T-helper 1 cell treated with Interleukin-12 subunit alpha and Interleukin-12 subunit beta and Interleukin-4 antibody, amounts not matched to agents 30 ng/mL and 1 ng/mL, for 36 hours (primary cell): ENCODE data around the gene KRT84. TPM values are rescaled to one million over a fixed set of nuclear protein-coding genes. Genes with fewer than 3 reads are reported as not detected.
"Not testable (repeated sequence)": the region's sequence is repeated elsewhere in the genome, so short reads cannot be mapped to it uniquely, and the experiment has no call there.

Experiments
- intact Hi-C: fragments of 100-400 bp; cut with micrococcal nuclease; formaldehyde crosslinking; loops from one replicate; pipeline ENCODE4 v1.15.1; 2024
- total RNA-seq: library from RNA; stranded (reverse); gene quantifications from 2 replicates; pipeline ENCODE4 v1.2.3, GENCODE V29; 2022

The KRT84 gene
- total RNA-seq, 1 donor from 2014 or later: not detected

DNA sequence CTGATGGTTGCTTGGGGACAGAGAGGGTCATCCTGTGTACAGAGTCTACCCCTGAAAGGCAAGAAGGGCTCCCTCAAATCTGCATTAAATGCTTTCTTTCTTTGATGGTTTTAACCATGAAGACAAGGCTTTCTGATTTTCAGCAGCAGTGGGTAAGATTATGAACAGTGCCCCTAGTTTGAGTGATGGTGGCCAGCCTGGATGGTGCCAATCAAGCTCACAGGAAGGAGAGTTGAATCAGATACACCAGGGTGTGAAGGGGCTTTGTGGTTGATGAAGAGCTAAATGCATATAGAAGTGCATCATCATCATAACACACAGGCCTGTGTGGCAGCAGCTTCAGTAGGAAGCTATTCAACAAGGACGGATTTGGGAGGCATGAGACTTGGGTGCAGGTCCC, 23.9 kb downstream of the KRT84 start:
- intact Hi-C loops: no loop called here

DNA sequence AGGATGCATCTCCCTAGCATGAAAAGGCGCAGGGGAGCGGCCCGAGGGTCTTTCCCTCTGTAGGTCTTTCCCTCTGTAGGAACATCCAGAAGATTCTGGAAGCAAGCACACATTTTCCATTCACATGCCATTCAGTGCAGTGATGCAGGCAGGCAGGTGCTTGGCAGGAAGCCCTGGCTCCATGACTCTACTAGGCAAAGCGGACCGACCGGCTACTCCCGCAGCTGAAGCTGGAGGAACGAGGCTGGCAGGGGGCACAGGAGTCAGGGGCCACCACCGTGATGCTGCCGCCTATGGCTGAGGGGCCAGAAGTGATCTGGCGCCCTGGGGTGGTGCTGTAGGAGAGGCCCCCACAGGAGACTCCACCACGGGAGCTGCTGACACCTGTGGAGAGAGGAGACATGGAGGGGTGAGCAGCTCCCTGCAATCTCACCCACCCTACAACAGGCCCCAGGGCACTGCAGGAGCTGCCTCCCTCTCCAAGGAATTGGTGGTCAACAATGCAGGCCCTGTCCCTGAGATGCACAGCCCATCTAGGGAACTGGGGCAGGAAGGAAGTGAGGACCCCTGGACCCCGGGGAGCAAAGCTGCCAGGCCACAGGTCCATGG, 24.7 kb downstream of the KRT84 start:
- intact Hi-C loops: no loop called here

DNA sequence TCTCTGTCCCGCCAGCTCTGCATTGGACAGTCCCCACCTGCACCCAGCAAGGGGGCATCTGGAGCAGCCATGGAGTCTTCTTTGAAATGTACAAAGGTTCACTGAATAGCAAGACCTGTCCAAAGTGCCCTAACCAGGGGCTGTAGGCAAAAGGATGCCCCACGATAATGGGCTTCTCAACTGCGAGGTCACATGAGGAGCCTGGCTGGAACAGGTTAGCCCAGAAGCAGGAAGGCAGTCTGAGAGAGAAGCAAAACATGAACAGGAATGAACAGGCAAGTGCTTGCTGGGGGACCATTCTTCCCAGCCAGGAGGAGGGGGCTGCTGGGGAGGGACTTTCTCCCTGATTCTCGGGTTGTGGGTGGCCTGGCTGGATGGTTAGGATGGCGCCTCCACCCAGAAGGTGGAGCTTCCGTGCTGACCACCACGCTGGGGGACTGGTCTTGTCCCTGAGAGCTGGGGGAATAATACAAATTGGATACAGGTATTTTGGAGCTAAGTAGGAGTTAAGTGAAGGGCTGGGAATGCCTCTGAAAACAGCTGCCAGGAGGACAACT, 25.3 kb downstream of the KRT84 start:
- intact Hi-C loops: no loop called here

DNA sequence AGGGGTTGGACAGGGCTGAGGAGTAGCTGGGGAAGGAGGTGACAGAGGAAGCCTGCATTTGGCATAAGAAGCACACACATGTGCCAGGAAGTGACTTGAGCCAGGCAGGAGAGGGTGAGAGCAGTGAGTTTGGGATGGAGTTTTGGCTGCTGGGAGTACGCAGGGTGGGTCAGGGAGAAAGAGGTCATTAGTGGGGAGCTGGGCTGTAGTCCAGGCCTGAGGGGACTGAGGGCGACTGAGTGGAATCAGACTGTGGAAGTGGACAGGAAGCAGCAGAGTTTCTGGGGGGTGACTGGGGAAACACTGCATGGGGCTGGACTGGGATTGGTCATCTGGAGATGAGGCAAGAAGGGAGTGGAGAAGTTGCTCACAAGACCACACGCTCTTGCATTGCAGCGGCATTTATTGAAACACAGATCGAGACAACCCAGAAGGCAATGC, 25.8 kb downstream of the KRT84 start:
- intact Hi-C loops: no loop called here

DNA sequence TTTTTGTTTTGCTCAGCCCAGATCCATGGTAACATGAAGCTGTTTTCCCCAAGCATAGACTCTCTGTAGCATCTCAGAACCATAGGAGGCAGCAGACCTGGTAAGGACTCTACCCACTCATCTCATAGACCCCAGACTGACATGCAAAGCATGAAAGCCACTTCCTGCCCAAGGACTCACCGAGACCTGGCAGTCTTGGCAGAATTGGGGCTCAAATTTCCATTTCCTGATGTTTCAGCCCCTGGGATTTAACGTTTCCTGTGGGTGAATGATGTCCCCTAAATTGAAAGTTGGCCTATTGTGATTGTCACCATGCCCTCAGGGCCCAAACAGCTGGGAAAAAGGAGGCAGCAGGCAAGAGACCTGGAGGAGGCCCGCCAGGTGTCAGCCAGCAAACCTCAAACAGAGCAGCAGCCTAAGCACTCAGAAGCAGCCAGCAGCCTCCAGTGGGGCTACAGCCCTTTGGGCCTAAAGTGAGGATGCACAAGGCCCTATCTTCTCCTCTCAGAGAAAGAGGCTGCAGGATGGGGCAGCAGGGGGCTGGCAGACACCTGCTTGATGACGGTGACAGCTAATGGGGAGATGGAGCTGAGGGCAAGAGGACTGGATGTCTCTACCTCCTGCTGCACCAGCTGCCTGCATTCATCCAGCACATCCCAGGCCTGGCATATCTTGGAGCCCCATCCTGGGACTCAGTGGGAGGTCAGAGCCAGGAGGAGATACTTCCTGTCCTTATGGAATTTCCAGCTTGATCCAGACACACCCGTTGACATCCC, 26.7 kb downstream of the KRT84 start:
- intact Hi-C loops: no loop called here

DNA sequence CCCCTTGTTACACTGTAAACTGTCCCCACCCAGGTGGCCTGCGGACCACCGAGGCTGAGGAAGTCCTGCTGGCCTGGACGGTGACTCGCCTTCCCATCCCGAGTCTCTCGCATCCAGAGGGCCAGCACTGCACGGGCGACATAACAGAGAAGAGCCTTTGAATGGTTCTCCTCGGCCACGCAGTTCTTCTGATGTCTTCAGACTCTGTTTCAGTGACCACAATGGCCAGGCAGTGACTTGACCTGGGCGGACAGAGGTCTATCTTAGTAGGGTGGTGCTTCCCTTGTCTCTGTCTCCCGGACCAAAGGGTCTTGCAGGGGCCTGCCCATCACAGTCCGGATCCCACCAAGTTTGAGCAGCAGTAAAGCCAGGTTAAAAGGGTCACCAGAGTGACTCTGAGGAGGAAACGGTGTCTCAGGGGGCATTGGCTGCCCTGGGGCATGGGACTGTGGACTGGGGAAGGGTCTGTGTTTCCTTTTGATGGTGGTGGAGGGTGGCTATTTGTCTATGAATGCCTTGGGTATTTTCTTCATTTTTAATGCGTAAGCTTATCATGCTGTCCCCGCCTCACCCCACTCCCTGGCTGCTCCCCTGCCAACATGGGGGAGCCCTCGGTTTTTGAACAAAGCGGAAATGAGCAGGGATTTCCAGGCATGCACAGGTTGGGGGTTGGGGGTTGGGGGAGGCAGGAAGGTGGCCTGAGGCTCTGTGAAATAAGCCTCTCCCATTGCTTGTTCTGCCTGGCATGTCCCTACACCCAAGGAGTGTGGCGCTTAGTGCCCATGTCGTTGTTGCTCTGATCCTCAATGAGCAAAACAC, 28.5 kb downstream of the KRT84 start:
- intact Hi-C loops: no loop called here

DNA sequence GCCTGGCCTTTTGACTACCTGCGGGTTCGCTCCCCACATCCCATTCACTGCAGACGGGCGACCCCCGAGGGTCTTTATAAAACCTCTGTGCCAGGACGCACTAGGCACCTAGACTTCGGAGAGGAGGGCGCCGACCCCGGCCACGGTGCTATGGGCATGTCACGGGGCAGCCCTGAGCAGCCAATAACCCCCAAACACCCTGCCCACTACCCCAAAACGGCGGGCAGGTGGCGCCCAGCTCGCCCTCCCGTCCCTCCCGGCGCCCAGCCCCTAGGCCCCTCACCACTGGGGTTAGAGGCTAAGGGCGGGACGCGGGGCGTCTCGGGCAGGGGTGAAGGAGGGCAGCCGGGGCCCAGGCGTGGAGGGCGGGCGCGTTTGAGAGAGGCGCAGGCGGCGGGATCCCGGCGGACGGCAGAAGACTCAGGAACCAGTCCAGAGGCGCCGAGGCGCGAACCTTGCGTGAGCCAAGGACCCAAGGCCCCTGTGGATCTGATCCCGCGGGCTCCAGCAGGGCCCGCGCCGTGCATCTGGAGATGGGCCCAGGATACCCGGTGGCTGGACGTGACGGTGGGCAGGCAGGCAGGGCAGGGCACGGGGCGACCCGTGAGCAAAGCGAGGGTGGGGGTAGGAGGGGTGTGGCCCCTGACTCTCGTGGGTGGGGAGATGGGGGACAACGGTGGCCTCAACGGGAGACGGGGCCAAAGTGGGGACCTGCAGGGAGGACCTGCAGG, 29.3 kb downstream of the KRT84 start:
- intact Hi-C loops: no loop called here

DNA sequence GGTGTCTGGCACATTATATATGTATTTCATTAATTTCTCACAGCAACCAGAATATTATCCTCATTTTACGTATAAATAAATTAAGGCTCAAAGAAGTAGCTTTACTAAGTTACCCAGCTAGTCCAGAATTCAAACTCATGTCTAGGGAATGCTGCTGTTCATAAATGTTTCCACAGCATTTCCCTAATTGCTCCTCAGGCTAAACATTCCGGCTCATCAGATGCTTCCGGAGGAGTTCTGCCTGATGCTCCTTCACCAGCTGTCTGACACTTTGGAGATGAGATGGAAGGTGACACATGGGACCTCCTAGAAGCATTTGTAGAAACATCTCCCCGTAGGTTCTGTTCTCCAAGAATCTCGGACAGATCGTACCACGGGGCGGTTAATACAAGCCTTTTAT, 30.3 kb downstream of the KRT84 start:
- intact Hi-C loops: no loop called here

DNA sequence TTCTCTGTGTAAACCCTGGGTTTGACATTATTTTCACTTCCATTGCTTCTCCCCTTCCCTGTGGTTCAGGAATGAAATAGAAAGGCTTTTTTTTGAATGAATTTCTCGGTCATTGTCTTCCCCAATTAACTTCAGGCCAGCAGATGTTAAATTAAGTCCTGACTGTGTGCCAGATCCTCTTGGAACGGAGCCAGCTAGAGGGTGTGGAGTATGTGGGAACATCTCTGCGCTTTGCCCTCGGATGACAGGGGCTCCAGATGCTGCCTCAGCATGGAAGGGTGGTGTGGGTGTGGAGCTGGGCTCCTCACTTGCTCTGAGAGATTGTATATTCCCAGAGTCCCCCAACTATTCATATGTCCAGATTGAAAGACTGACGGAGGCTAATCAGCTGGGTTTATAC, 31.3 kb downstream of the KRT84 start:
- intact Hi-C loops: no loop called here

DNA sequence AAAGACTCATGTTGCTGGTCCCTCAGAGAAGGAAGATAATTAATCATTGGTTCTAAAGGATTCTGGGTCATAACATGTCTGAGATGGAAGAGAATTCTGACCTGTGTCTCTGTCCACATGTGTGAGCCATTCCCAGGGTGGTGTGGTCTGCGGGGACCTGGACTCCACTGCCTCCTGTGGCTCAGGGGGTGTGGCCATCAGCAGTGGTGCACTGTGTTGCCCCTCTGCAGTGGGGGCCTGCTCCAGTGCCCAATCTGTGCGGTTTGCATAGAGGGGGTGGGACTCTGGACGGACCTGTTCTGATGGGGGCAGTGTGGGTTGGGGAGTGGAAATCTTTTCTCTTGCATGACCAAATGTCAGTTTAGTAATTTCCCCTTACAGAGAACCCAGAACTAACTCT, 31.7 kb downstream of the KRT84 start:
- intact Hi-C loops: no loop called here

DNA sequence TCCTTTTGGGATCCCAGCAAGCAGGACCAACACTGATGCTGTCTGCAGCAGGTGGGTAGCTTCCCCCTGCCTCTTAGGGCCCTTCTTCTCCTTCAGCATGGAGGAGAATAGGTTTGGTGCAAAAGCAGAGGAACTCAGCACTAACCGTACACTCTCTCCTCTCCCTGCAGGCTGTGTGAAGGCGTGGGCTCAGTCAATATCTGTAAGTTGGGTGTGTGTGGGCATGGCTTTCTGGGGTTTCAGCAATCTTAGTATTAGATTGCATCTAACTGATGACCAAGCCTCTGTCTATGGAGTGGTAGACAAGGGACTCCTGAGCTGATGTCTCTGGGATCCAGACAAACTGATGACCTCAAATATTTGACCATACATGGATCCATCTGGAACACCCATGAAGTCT, 32.5 kb downstream of the KRT84 start:
- intact Hi-C loops: no loop called here

DNA sequence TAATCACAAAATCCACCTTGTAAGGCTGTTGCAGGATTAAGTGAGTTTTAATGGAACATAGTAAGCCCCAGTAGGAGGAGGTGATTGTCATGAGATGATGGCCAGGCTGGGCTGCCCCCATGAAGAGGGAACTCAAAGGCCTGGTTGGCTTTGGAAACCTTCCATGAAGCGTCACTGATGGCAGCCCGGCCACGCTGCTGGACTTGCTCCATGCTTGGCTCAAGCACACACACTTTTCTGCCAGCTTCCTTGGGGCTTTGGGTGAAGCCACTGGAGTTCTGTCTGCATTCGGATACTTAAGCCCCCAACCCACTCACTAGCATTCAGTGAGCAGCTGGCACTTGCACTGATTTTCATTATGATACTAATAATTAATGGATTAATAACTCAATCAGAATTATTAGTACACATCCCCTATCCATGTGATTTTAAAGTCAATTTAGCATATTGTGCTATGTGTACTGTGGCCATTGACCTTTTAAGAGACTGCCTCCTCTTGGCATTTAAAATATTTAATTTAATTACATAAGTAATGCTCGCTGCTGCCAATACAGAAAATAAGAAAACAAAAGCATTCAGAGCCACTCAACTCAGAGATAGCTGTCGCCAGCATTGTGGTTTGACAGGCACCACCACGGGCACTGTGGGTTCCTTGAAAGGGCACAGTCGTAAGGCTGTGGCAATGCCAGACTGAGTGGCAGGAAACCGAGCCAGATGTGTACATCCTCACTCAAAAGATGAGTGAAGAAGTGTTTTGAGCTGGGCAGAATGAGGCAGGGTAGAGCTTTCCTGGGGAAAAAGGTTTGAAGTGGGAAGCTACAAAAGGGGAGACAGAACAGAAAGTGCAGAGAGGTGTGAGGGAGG, 34.0 kb downstream of the KRT84 start:
- intact Hi-C loops: no loop called here

DNA sequence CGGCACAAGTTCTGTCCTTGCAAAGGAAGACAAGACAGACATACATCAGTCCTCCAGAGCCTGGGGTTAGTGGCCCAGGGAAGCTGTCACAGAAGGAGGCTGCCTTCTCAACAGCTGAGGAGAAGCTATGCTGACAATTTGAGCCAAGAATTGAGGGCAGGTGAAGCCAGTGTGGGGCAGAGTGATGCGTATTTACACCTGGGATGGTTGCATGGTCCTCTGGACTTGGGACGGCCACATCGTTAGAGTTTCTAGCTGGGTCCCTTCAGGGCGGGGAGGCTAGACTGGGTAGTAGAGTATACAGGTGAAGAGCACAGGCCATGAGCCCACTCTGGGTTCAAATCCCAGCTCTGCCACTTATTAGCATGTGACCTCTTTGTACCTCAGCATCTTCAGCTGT, 34.7 kb downstream of the KRT84 start:
- intact Hi-C loops: no loop called here

DNA sequence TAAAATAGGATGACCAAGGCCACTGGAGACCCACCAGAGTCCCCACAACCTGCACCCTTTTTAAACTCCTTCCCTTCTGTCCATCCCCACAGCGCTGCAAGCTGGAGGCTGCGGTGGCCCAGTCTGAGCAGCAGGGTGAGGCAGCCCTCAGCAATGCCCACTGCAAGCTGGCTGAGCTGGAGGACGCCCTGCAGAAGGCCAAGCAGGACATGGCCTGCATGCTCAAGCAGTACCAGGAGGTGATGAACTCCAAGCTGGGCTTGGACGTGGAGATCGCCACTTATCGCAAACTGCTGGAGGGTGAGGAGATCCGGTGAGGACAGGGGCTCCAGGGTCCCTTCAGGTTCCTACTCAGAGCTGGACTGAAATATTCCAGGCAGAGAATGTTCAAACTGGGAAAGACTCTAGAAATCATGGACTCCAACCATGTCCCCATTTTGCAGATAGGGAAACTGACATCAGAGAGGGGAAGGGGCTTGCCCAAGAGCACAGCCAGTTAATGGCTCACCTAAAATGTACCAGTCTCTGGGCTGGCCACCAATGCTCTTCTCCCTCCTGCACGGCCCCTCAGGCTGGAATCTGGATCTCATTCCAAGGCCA, 35.3 kb downstream of the KRT84 start:
- intact Hi-C loops: no loop called here

DNA sequence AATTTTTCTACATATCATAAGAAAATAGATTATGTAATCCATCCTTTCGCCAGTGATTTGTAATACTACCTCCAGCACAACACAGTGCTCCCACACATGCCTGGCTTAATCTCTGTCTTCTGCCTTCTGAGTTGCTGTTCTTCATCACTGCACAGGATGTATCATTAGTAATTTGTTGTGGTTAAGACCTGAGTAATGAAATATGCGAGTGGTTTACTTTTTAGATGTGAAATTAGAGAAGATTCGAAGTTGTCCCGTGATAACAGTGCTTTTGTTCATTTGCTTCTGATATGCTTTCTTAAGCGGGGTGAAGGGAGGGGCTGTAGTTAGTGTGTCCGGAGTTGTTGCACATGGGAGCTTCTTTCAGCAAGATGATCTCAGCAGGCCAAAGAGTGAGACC, 36.3 kb downstream of the KRT84 start:
- intact Hi-C loops: no loop called here

DNA sequence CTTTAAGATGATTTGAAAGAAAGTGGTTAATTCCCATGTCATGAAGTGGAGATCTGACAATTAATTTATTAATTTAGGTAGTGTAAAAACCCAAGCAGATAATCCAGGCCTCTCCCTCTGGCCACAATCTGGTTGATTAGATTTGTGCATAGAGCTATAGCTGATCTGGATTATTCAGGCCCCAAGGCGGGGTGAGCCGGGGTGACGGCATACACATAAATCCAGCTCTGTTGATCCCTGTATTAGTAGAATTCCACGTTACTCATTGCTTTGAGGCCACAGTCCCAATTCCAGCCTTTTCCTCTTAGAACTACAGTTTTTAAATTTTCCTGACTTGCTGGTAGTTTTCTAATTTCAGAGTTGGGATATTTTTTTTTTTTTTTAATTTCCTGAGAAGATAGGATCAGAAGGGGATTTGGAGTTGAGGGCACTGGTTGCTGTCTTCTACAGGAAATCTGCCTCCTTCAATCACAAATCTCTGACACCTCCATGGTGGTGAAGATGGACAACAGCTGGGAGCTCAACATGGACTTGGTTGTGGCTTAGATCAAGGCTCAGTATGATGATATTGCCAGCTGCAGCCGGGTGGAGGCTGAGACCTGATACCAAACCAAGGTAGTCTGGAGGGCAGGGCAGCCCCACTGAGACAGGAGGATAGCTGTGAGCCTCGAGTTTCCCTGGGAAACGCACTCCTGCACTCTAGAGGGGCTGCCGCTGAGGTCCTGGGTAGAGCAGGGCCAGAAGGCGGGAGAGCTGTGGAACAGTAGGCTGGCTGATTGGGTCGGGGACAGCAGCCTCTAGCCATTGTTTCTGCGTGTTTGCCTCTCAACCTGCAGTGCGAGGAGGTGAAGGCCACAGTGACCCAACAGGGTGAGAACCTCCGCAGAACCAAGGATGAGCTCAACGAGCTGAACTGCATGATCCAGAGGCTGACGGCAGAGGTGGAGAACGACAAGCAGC, 37.6 kb downstream of the KRT84 start:
- intact Hi-C loops: no loop called here

DNA sequence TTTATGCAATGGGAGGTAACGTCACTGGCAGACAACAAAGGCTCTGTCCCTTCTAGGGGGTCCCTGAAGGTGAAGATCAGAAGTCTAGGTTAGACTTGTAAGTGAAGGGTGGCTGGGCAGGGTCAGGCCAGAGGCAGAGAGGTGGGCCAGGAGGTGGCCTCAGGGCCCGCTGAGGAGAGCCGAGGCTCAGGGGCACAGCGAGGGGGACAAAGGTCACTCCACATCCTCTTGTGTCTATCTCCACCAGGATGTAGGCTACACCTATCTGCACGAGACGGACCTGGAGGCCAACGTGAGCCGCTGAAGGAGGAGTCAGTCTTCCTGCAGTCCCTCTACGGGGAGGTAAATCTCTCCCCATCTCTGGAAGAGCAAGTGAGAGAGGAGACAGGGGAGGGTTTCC, 38.4 kb downstream of the KRT84 start:
- intact Hi-C loops: no loop called here

DNA sequence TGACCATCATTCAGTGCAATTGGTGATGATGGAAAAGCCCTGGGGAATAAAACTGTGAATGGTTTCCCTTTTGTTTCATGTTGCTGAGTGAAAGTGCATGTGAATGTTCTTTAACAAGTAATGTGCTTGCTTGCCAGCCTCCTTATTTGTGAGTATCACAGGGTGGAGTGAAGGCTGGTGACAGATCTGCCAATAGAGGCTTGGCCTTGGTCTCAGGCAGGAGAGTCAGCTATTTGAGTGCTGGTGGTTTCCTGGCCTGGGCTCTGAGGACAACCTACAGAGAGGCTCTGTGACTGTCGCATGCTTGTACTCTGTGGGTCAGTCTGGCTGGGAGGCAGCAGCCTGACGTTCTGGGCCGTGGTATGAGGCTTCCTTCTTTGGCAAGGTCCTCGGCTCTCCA, 38.9 kb downstream of the KRT84 start:
- intact Hi-C loops: no loop called here

DNA sequence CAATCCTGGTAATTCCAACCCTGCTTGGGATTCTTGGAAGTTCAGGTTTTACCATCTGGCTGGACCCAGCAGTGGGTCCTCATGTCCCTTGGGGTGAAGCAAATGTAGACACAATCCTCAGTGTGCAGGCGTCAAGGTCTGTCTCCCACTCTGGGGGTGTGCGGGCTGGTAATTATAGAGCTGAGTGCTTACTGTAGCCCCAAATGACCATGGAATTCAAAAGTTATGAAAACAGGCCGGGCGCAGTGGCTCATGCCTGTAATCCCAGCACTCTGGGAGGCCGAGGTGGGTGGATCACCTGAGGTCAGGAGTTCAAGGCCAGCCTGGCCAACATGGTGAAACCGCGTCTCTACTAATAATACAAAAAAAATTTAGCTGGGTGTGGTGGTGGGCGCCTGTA, 40.4 kb downstream of the KRT84 start:
- intact Hi-C loops: not testable (repeated sequence)
